ENCODE data around the gene NFKBIL1.

GRCh38 chr6:31585491-31585890, 38.1 kb downstream of the NFKBIL1 start:
- TF ChIP-seq CTCF (IDR thresholded peaks at IDR 0.05) (peak; percentile 23; the same call in 2 of the 3 replicates), CBX8 (IDR thresholded peaks at IDR 0.05) (no peak), ZC3H11A (IDR thresholded peaks at IDR 0.05) (no peak)
